GM12878 (cell line): ENCODE data around the gene CACNA2D3. TPM values are rescaled to one million over a fixed set of nuclear protein-coding genes. Genes with fewer than 3 reads are reported as not detected.

Experiments used
- ATAC-seq: fragments of 200-7000 bp; cut with Tn5 transposase; 3 replicates; pipeline ENCODE4 v1.9.1; 2020; ENCODE audit warnings: mild to moderate bottlenecking, moderate library complexity
- BruUV-seq: library from RNA; stranded (reverse); fragments of 400-500 nt; replicated peaks from 2 replicates; lab custom pipeline; 2021; lab: Mats Ljungman, UMichigan
- CTCF ChIA-PET: fragments of 300-600 bp; sonication (Branson Sonifier 250); formaldehyde crosslinking; extraction: SDS; loops from one replicate; lab custom pipeline; 2021; ENCODE audit warnings: inconsistent platforms; lab: Yijun Ruan, JAX
- POLR2A ChIA-PET: fragments of 350-600 bp; formaldehyde crosslinking; extraction: SDS; loops from one replicate; lab custom pipeline; 2021; ENCODE audit warnings: inconsistent platforms; lab: Charles Lee
- RAD21 ChIA-PET: fragments of 300-600 bp; sonication (Branson Sonifier 250); formaldehyde crosslinking; loops from one replicate; lab custom pipeline; 2023; ENCODE audit warnings: antibody characterized with exemption; ENCODE audit not compliant: unreplicated experiment; lab: Charles Lee
- SMC1A ChIA-PET: fragments of 300-600 bp; sonication (Branson Sonifier 250); formaldehyde crosslinking; loops from one replicate; lab custom pipeline; 2023; ENCODE audit not compliant: unreplicated experiment, uncharacterized antibody; lab: Charles Lee
- DNase-seq: peaks from one replicate; pipeline ENCODE4 v3.0.0-alpha.2; 2011; ENCODE audit warnings: low read depth, low spot score
- FAIRE-seq: peaks from 3 replicates; lab custom pipeline; 2011; peaks lifted over from hg19 to GRCh38; lab: Jason Lieb, UNC
- H2AFZ ChIP-seq: 2 replicates; pipeline ENCODE4 v1.6.0; 2011; ENCODE audit warnings: low read depth, low read length, control low read depth; ENCODE audit not compliant: control insufficient read depth
- H3K27ac ChIP-seq: 2 replicates; pipeline ENCODE4 v1.5.1; 2011; ENCODE audit warnings: control low read depth; ENCODE audit not compliant: control insufficient read depth, insufficient read depth
- H3K27me3 ChIP-seq, 2 experiments: replicated peaks in 1 of 2; 2 replicates each; pipeline versions ENCODE4 v1.6.0 to v1.6.1; 2011; ENCODE audit warnings: low read length in 1 of 2; ENCODE audit not compliant: control insufficient read depth in 2 of 2, insufficient read depth in 2 of 2
- H3K36me3 ChIP-seq, 2 experiments: 2 replicates each; pipeline ENCODE4 v1.5.1; 2011; ENCODE audit warnings: low read length in 1 of 2; ENCODE audit not compliant: control insufficient read depth in 2 of 2, insufficient read depth in 2 of 2
- H3K4me1 ChIP-seq: 2 replicates; pipeline ENCODE4 v1.6.1; 2011; ENCODE audit warnings: mild to moderate bottlenecking, low read length, moderate library complexity, mixed read lengths; ENCODE audit not compliant: control insufficient read depth, insufficient read depth
- H3K4me2 ChIP-seq: 2 replicates; pipeline ENCODE4 v1.6.0; 2011; ENCODE audit warnings: control low read depth; ENCODE audit not compliant: control insufficient read depth, insufficient read depth
- H3K4me3 ChIP-seq: fragments of 200-600 bp; sonication (generic); 2 replicates; pipeline ENCODE4 v1.5.1; 2016
- H3K79me2 ChIP-seq: 2 replicates; pipeline ENCODE4 v1.6.0; 2011; ENCODE audit warnings: low read length; ENCODE audit not compliant: control insufficient read depth, insufficient read depth
- H3K9ac ChIP-seq: 2 replicates; pipeline ENCODE4 v1.8.0; 2011; ENCODE audit warnings: low read length, control low read depth, mixed read lengths; ENCODE audit not compliant: control insufficient read depth, insufficient read depth
- H3K9me3 ChIP-seq: replicated peaks from 3 replicates; pipeline ENCODE4 v1.5.1; 2011; ENCODE audit warnings: mild to moderate bottlenecking, low read length; ENCODE audit not compliant: control insufficient read depth, insufficient read depth
- H4K20me1 ChIP-seq: 2 replicates; pipeline ENCODE4 v1.6.0; 2011; ENCODE audit not compliant: control insufficient read depth, insufficient read depth
- ATF2 ChIP-seq: IDR thresholded peaks from 2 replicates; pipeline ENCODE4 v1.6.1; 2012; ENCODE audit warnings: low read length, inconsistent platforms
- ESRRA ChIP-seq: IDR thresholded peaks from 2 replicates; pipeline ENCODE4 v1.6.1; 2012; ENCODE audit warnings: mild to moderate bottlenecking, low read length, improper control_type of control experiment
- IKZF2 ChIP-seq, 2 experiments: fragments of 450-650 bp; IDR thresholded peaks; 2 replicates each; pipeline ENCODE4 v1.6.1; 2017; ENCODE audit warnings: mild to moderate bottlenecking in 2 of 2, moderate library complexity in 2 of 2
- MTA3 ChIP-seq: IDR thresholded peaks from 2 replicates; pipeline ENCODE4 v1.6.1; 2012; ENCODE audit warnings: low read length, inconsistent platforms, borderline replicate concordance
- POLR2A ChIP-seq: IDR thresholded peaks from 2 replicates; pipeline ENCODE4 v1.6.1; 2011; ENCODE audit warnings: low read depth, mild to moderate bottlenecking, low read length
- RCOR1 ChIP-seq: conservative IDR thresholded peaks from 2 replicates; pipeline ENCODE4 v1.6.1; 2012; ENCODE audit warnings: low read depth, low read length, improper control_type of control experiment
- USF2 ChIP-seq: IDR thresholded peaks from 2 replicates; pipeline ENCODE4 v1.6.1; 2011; ENCODE audit warnings: low read depth, low read length, improper control_type of control experiment, borderline replicate concordance
- YBX1 ChIP-seq: fragments of 450-650 bp; IDR thresholded peaks from 2 replicates; pipeline ENCODE4 v1.6.1; 2016; ENCODE audit warnings: antibody characterized with exemption
- ZNF24 ChIP-seq: fragments of 450-650 bp; IDR thresholded peaks from 2 replicates; pipeline ENCODE4 v1.6.1; 2017; ENCODE audit warnings: antibody characterized with exemption, mild to moderate bottlenecking
- WGBS: methylation state at CpG from one replicate; pipeline ENCODE4 v1.1.6; 2016; ENCODE audit warnings: low lambda C conversion rate; ENCODE audit not compliant: insufficient replicate concordance, insufficient coverage; ENCODE audit errors: missing lambda C conversion rate; 5-methylcytosine and 5-hydroxymethylcytosine counted together
- in situ Hi-C: fragments of 300-500 bp; cut with MboI; formaldehyde crosslinking; loops from 9 replicates; pipeline ENCODE4 v1.14.3; 2018; ENCODE audit warnings: mixed read lengths
- intact Hi-C: fragments of 100-400 bp; cut with micrococcal nuclease; formaldehyde crosslinking; loops from one replicate; pipeline ENCODE4 v1.14.2; 2022; ENCODE audit not compliant: unreplicated experiment
- polyA plus RNA-seq, 11 experiments: library from polyadenylated mRNA; depleted of rRNA in 4 of 11; unstranded in 6 of 11; stranded (reverse) in 5 of 11; fragments of >200 nt; fragmentation: Nextera tagmentation in 4 of 11; fragmentation: Illumina TruSeq in 1 of 11; extraction: Ambion mirVana in 4 of 11; extraction: Trizol in 1 of 11; gene quantifications; 1 replicate in 1 of 11; 2 replicates in 10 of 11; pipeline versions ENCODE4 v1.2.1 to v1.2.3, GENCODE V29; 2011 to 2016; ENCODE audit warnings: inconsistent platforms in 2 of 11, missing spikeins in 2 of 11, low read depth in 1 of 11
- total RNA-seq, 4 experiments: library from RNA; depleted of rRNA in 3 of 4; stranded (reverse); fragments of >200 nt in 3 of 4; fragmentation: Illumina TruSeq in 1 of 4; extraction: Trizol in 1 of 4; gene quantifications; 2 replicates each; pipeline versions ENCODE4 v1.2.1 to v1.2.3, GENCODE V29; 2013 to 2021
- TF ChIP-seq, protein P1 (sequence below): IDR thresholded peaks from 2 replicates; pipeline ENCODE4 v1.6.1; 2012; ENCODE audit warnings: mild to moderate bottlenecking, low read depth, low read length
- TF ChIP-seq, protein P2 (sequence below): fragments of 450-650 bp; IDR thresholded peaks from 2 replicates; pipeline ENCODE4 v1.6.1; 2018; ENCODE audit warnings: borderline replicate concordance, mild to moderate bottlenecking; ENCODE audit not compliant: partially characterized antibody

Gene CACNA2D3
- total and polyA plus RNA-seq, 10 of the 15 experiments (the other 5 are each of a cell fraction or from before 2014, with no cell fraction given) = not detected

GRCh38 chr3:54573858-54574257 is 451.5 kb downstream of the CACNA2D3 start (continued):
- TF ChIP-seq ATF2 (no peak), RCOR1 (no peak), YBX1 (no peak), ESRRA (no peak)

- ATAC-seq (no peak), FAIRE-seq (no peak), DNase-seq (no peak)
- Histone ChIP-seq H3K9ac (no peak overlapping the region), H3K27ac (no peak overlapping the region), H3K4me3 (no peak overlapping the region), H3K4me2 (no peak overlapping the region), H3K36me3 (no peaks in the 10 kb centered on the region), H3K4me1 (no peaks in the 10 kb centered on the region), H2AFZ (no peak overlapping the region), H3K79me2 (no peaks in the 10 kb centered on the region), H4K20me1 (no peaks in the 10 kb centered on the region), H3K9me3 (no peaks in the 10 kb centered on the region), H3K27me3 (no peaks in the 10 kb centered on the region)
- ChIA-PET SMC1A (no interaction called here), RAD21 (no interaction called here), POLR2A (no interaction called here), CTCF (no interaction called here)
- BruUV-seq = no TSS peak
- intact Hi-C loops (no loop called here), in situ Hi-C loops (no loop called here)
- 76% methylated on average over 6 of the region's 6 CpGs for WGBS
- no peak for TF ChIP-seq USF2
- no peak for TF ChIP-seq POLR2A
- no peak for TF ChIP-seq MTA3
- TF ChIP-seq, protein P1, sequence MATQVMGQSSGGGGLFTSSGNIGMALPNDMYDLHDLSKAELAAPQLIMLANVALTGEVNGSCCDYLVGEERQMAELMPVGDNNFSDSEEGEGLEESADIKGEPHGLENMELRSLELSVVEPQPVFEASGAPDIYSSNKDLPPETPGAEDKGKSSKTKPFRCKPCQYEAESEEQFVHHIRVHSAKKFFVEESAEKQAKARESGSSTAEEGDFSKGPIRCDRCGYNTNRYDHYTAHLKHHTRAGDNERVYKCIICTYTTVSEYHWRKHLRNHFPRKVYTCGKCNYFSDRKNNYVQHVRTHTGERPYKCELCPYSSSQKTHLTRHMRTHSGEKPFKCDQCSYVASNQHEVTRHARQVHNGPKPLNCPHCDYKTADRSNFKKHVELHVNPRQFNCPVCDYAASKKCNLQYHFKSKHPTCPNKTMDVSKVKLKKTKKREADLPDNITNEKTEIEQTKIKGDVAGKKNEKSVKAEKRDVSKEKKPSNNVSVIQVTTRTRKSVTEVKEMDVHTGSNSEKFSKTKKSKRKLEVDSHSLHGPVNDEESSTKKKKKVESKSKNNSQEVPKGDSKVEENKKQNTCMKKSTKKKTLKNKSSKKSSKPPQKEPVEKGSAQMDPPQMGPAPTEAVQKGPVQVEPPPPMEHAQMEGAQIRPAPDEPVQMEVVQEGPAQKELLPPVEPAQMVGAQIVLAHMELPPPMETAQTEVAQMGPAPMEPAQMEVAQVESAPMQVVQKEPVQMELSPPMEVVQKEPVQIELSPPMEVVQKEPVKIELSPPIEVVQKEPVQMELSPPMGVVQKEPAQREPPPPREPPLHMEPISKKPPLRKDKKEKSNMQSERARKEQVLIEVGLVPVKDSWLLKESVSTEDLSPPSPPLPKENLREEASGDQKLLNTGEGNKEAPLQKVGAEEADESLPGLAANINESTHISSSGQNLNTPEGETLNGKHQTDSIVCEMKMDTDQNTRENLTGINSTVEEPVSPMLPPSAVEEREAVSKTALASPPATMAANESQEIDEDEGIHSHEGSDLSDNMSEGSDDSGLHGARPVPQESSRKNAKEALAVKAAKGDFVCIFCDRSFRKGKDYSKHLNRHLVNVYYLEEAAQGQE = no peak
- TF ChIP-seq, protein P2, sequence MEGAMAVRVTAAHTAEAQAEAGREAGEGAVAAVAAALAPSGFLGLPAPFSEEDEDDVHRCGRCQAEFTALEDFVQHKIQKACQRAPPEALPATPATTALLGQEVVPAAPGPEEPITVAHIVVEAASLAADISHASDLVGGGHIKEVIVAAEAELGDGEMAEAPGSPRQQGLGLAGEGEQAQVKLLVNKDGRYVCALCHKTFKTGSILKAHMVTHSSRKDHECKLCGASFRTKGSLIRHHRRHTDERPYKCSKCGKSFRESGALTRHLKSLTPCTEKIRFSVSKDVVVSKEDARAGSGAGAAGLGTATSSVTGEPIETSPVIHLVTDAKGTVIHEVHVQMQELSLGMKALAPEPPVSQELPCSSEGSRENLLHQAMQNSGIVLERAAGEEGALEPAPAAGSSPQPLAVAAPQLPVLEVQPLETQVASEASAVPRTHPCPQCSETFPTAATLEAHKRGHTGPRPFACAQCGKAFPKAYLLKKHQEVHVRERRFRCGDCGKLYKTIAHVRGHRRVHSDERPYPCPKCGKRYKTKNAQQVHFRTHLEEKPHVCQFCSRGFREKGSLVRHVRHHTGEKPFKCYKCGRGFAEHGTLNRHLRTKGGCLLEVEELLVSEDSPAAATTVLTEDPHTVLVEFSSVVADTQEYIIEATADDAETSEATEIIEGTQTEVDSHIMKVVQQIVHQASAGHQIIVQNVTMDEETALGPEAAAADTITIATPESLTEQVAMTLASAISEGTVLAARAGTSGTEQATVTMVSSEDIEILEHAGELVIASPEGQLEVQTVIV = no peak
- TF ChIP-seq ZNF24 = no peak
- TF ChIP-seq IKZF2 (IDR thresholded peaks at IDR 0.05) = no peak
Measured at GRCh38 chr3:54574906-54575617, 452.7 kb downstream of the CACNA2D3 start.
